HG02610 (cell line): ENCODE data around the gene RAI14.

Source experiments
- ATAC-seq: cut with Tn5 transposase; IDR thresholded peaks from one replicate; pipeline ENCODE4 v1.9.1; 2021; ENCODE audit warnings: mild to moderate bottlenecking, moderate library complexity; ENCODE audit not compliant: unreplicated experiment

The RAI14 gene

GRCh38 chr5:34639852-34640626, 16.1 kb upstream of the RAI14 start:
- ATAC-seq: no peak

DNA sequence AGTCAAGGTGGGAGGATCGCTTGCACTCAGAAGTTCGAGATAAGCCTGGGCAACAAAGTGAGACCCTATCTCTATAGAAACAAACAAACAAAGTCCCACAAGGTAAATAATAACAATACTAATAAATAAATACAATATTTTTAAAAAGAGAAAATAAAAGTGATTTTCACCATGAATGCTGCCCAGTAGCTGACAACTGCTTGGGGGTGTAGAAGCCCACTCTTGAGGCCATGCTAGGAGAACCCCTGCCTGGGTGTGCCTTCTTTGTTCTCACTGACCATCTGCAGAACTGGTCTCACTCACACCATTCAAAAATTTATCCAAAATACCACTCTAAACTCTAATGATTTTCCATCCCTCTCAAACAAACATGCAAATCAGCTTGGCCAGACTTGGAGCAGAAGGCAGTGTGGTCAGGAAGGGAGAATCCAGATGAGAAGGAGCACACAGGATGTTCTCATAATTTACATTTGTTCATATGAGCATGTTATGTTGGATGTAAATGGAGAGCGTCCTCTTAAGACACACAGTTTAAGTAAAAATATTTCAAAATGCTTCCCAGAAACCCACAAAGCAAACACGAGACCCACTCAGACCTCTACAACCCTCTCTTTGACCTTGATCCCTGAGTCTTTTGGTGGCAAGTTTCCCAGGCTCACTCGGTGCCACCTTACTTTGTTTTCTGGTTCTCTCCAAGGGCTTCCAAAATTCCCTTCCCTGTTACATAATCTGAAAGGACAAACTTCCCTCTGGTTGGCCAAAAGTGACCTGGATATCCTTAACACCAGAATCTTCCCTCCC, 7.9 kb upstream of the RAI14 start:
- ATAC-seq: no peak

GRCh38 chr5:34648840-34649158, 7.3 kb upstream of the RAI14 start:
- no peak for ATAC-seq

GRCh38 chr5:34651791-34652190, 4.3 kb upstream of the RAI14 start:
- ATAC-seq: no peak

DNA sequence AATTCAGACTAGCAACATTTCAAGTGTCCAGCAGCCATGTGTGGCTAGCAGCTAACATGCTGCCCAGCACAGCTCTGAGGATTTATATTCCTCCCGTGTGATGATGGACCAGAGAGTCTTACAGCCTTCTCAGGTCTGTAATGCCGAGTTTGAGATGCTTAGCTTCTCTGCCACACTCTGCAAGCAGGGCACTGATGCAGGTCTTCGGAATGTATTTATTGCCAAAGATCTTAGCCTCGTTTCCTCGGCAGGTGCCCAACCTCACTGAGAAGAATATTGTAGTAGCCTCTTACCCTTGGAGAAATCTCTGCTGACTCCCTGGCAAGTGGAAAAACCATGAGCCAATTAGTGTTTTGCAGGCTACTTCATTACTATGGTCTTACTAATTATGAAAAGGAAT, 3.7 kb upstream of the RAI14 start:
- no peak for ATAC-seq

- ATAC-seq: no peak
These were observed 3.2 kb upstream of the RAI14 start for GRCh38 chr5:34652914-34653313.

- no peak for ATAC-seq
These were observed 2.4 kb upstream of the RAI14 start for GRCh38 chr5:34653708-34654107.

DNA sequence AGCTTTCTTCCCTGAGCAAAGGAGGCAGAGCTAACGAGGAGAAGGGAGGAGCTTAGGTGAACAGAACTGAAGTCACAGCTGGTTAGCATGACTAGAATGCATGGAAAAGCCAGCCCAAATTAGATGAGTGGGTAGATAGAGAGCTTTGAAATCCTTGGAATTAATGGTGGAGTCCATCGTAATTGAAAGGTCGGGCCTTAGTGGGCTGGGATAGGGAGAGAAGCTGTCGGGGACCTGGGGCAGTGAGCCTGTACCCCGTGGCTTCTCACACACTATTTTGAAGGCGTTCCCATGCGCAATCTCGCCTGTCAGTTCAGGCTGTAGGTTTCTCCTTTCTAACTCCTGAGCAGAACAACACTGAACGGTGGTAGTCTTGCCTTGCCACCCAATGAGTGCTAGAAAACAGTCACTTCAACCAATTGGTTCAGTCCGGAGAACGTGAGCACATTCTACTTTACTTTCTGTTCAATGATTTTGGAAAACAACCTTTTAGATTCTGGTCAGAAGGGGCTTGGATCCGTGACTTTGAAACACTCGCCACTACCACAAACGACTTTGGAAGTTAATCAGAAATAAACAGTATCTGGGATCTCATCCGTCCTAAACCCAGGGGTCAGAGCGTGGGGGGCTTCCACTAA, 655 bp upstream of the RAI14 start:
- ATAC-seq: no peak

GRCh38 chr5:34656700-34657273, 659 bp downstream of the RAI14 start:
- no peak for ATAC-seq

GRCh38 chr5:34657274-34657921, 1.3 kb downstream of the RAI14 start:
- no peak for ATAC-seq

- no peak for ATAC-seq
These were observed 1.9 kb downstream of the RAI14 start for GRCh38 chr5:34657988-34658387.

- no peak for ATAC-seq
These were observed 3.0 kb downstream of the RAI14 start for GRCh38 chr5:34659168-34659567.

- ATAC-seq: no peak
These were observed 4.3 kb downstream of the RAI14 start for GRCh38 chr5:34660444-34660843.

DNA sequence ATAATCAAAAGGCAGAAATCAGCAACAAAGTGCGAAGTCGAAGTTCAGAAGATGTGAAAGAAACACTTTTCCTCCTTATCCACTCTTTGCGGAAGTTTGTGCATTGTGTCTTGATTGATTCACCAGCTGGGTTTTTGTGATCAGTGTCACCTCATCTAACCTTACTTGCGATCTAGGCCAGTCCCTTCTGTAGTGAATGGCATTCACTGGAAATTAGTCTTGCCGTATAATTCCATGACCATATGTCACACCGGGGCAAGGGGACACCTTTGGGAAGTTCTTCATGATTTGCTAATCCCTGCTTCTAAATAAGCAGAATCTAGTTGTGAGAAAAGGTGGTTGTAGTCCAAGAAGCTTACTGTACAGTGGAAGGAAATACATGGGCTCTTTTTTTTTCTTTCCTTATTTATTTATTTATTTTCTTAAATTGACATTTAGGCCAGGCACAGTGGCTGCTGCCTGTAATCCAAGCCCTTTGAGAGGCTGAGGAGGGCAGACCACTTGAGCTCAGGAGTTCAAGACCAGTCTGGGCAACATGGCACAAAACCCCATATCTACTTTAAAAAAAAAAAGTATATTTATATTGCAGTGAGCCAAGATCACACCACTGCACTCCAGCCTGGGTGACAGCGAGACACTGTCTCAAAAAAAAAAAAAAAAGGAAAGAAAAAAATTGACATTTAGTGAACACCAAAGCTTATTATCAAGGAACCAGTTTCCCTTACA, 7.8 kb downstream of the RAI14 start:
- no peak for ATAC-seq

- ATAC-seq: no peak
These were observed 10.4 kb downstream of the RAI14 start for GRCh38 chr5:34666392-34667080.

GRCh38 chr5:34667705-34668104, 11.6 kb downstream of the RAI14 start:
- ATAC-seq: no peak

DNA sequence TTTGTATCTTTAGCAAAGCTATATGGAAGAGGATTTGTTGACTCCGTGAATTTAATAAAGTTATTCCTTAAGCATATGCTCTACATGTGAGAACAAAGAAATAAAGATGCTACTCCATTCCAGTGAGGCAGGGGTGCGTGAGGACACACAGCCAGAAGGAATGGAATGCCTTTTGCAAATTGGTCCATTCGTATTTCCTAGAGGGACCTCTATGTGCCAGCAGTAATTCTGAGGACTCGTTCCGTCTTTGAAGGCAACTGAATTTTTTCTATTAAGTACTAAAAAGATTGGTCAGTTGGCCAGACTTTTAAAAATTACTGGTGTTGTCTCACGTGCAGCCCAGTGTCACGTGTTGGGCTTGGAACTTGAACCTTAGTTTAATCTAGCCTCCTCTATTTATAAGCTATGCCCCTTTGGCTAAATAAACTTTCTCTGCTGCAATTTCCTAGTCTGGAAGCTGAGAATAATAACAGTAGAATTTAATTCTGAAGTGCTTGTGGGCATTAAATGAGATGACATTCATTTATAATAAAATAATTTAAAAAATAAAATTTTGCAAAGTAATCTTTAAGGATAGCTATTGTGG, 13.9 kb downstream of the RAI14 start:
- no peak for ATAC-seq

- ATAC-seq: no peak
These were observed 16.1 kb downstream of the RAI14 start for GRCh38 chr5:34672196-34672595.

DNA sequence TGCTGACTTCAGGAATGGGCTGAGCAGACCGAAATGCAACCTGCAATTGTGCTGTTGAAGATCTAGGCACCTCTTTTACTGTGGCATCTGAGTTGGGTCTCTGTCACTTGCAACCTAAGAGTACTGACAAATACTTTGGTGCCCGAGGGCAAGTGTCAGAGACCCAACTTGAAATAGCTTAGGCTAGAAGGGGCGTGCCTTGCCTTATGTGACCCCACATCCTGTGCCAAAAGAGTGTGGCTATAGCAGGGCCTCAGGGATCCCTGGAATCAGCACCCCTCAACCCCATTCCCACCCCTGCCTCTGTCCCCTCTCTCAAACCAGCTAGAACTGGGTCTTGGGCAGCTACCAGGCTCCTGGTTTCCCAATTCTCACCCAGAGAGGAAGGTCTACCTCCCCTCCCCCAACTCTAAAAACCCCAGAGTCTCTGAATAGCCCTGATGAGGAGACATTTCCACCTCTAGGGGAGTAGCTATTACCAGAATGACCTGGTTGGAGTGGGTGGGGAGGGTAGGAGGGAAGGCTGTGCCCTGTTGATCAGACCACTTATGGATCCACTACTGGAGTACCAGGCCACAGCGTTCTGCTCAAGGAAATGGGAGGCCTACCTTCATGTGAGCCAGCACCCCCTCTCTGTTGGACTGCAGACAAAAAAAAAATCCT, 17.5 kb downstream of the RAI14 start:
- no peak for ATAC-seq
